ENCODE results near the gene SORBS1.

The SORBS1 gene

GRCh38 chr10:95430231-95430951 lies 130.8 kb downstream of the SORBS1 start:
- peak in 1 of 2 experiments; percentile 34 for DNase-seq

- no peak for DNase-seq
Observed at GRCh38 chr10:95429639-95430038, 131.5 kb downstream of the SORBS1 start.

DNA sequence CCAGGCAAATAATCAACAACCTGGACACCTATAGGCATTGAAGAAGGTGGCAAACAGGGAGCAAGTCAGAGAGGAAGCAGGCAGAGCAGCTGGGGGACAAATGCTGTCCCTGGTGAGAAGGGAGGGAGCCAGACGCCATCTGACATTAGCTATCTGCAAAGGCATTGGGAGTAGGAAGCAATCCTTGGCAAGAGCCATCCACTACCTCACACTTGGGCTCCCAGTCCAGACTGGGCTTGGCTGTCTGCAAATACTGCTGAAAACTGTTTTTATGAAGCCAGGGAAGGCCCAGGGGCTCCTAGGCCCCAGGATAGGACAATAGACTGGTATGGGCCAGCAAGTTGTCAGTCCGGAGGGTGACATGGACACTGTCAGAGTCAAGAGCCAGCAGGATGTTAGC lies 132.5 kb downstream of the SORBS1 start:
- no peak for DNase-seq

GRCh38 chr10:95426482-95426881 lies 134.7 kb downstream of the SORBS1 start:
- DNase-seq, result no peak

DNA sequence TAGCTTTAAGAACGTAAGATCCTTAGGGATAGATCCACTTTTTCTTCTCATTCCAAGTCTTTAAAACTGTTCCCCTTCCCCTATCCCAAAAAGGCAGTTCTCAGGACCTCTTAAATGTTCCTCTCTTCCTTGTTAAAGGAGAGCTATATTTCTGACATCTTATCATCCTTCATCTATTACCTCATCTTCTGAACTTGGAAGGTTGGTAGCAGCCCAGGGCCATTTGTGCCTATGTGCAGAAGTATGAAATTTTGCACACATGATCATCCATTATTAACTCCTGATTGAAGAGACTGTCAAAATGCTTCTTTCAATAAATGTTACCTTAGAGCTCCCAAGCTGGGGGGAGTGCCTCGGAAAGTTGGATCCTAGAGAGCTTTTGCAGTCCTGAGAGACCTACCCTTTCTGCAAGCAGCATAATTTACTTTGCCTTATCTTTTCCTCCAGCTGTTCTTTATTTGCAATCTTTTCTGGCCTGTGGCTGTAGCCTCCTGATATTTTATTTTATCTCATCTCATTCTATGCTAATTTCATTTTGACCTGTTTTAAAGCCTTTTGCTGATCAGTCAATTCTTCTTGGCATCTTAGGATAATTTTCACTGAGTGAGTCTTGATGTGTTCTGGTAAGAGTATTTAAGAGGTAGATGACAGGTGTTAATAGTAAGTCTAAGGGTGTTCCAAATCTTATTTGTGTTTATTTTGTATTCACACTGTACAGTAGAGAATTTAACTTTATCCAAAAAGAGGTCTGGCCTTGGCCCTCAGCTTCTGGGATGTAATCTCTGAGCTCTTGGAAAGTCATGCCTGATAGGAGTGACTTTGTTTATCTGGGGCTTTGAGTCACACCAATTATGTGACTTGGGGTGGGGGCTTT lies 135.3 kb downstream of the SORBS1 start:
- no peak for DNase-seq

- DNase-seq, result no peak
Observed at GRCh38 chr10:95423164-95424005, 137.8 kb downstream of the SORBS1 start.

DNA sequence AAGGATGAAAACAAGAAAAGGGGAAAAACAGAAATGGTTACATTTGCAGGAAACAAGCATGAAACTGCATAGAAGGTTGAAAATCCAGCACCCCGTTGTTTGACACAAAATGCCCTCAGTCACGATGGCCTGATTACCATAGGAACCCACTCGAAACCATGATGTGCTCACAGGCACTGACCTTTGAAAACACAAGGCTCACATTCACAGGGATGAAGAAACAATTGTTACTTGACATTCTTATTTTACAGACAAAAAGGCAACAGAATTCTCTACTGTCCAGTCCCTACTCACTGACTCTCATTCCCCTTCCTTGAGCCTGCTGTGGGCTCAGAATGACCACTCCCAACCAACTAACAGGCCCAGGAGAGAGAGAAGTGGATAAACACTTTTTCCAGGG lies 138.9 kb downstream of the SORBS1 start:
- no peak for DNase-seq

- DNase-seq, result no peak
Observed at GRCh38 chr10:95421782-95422181, 139.4 kb downstream of the SORBS1 start.

- DNase-seq, result no peak
Observed at GRCh38 chr10:95419399-95419798, 141.8 kb downstream of the SORBS1 start.

GRCh38 chr10:95416973-95417372 lies 144.2 kb downstream of the SORBS1 start:
- no peak for DNase-seq

DNA sequence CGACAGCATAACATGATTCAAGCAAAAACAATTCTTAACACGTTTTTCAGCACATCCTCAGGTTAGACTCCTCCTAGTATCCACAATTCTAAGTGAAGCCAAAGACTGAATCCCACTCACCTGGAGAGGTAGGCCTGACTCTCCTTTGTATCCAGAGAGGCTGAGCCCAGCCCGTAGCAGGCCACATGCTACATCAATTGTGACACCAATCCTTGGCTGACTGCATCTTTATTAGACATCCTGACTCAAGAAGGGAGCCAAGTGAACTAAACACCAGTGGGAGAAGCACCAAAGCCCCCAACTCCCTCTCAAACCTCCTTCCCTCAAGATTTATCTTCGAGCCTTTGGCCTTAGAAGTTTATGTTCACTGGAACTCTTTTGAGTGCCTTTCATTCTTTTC lies 144.9 kb downstream of the SORBS1 start:
- no peak for DNase-seq

DNA sequence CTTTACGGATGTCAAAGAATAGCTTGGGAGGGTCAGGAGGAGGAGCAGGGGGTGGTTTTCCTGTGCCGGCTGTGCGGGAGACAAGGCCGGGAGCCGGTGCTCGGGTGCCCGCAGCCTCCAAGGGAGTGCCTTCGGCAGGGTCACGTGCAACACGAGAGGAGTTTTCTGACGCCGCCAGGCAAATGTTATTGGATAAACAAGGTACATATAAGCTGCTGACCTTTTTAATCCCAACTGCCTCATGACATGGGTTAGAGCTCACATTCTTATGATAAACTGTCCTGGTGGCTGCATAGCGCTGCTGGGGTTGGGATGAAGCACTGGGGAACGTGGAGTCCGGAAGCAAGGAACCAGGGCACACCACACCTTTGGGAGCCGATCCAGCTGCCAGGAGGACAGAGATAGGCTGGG lies 145.5 kb downstream of the SORBS1 start:
- no peak for DNase-seq

DNA sequence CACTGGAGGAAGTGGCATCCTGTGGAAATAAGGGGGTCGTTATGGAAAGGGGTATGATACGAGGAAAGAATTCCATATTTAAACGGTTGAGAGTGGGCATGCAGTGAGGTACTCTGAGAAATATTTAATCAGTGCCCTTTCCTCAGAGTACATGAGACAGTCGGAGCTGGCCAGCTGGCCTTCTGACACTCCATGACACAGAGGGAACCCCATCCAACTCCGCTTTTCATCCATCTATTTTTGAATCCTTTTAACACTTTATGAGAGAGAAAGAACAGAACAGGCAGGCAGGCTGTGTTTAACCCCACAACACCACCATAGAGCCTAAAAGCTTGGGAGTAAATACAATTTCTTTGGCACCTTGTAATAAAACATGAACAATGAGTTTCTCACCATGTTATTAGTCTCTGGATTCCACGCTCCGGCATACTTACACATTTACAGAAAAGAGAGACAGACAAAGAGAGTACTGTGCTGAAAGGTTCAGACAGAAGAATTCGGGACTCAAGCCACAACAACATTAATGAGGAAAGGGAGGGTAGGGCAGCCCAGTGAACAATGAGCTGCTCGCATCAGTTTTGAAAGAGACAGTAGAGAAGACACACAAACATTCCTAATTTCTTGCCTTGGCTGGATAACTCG lies 146.2 kb downstream of the SORBS1 start:
- no peak for DNase-seq

GRCh38 chr10:95414016-95414830 lies 146.9 kb downstream of the SORBS1 start:
- no peak for DNase-seq

DNA sequence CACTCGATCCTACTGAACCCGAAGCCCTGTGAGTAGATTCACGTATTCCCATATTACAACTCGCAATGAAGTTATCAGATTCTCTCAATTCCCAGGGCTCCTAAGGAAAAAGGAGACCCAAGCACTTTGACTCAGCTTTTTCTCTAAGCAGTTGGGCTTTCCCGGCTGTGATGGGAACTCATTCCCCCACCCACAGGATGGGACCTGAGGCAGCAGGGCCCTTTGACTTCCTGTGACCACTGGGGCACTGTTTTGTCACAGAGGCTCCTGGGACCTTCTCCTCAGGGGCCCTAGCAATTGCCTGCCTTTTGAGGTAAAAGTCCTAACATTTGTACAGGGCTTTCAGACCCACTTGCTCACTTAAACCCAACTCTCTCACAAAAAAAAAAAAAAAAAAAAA lies 147.6 kb downstream of the SORBS1 start:
- no peak for DNase-seq

- DNase-seq, result no peak
Observed at GRCh38 chr10:95411635-95412034, 149.5 kb downstream of the SORBS1 start.

DNA sequence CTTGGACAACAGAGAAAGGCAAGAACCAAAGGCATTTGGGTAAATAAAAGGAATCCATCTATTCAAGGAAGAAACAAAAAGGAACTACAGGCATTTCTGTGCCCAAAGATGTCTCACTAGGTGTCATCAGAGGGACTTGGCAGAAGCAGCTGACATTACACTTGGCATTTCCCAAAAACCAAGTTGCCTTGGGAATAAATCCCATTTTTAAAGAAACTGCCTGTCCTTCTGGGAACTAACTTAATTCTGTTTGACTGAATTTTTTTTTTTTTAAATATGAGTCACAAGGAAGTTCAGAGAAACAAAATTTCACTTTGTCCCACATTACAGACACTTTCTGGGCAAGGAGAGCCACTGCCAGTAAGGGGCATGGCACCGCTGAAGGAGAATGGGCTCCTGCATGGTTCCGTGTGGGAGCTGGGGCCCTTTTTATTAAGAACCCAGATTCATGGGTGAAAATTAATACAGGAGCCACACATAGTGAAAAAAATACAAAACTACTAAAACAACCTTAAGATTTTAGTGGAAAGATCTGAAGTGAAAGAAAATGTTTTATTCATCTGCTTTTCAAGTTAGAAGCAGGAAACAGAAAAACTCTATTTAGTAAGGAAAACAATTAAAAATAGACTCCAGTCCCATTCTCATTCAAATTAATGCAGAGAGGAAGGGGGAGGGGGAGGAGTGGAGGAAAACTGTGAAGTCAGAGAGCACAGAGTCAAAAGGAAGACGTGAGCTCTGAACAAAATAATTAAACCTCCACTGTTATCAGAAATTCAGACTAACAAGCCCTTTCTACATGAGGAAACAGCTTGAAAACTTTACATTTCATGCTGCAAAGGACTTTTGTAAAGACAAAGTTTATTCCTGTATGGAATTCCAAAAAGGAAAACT lies 151.9 kb downstream of the SORBS1 start:
- no peak for DNase-seq

DNA sequence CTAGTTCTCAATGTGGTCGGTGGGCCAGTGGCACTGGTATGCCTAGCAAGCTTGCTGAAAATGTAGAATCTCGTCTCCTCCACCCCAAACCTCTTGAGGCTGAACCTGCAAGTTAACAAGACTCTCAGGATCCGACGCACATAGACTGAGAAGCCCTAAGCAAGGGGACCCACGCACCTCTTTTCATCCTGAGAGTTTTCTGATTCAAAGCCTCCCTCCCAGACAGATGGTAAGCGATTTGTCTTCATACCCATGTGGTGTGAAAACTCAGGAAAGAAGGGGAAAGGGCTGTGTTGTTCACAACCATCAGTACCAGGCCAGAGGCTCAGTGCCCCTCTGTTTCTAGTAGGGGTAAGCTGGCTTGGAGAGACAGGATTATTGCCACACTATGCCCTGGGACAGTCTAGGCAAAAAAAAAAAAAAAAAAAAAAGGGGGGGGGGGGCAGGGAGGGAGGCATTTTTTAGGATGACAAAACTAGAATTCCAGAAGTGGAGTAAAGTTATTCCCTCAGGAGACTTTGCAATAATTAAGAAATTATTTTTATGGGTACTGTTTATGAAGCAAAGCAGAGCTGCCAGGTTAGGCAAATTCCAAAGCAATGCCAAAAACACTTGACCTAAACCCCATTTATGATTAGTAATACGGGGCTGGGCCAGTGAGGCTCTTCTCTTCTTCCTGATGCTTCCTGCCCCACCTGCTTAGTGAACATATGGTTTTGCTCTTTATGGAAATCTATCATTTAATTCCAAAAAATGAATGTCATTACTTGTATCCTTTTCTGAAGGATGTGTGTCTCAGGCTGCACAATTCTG lies 152.8 kb downstream of the SORBS1 start:
- DNase-seq, result no peak

DNA sequence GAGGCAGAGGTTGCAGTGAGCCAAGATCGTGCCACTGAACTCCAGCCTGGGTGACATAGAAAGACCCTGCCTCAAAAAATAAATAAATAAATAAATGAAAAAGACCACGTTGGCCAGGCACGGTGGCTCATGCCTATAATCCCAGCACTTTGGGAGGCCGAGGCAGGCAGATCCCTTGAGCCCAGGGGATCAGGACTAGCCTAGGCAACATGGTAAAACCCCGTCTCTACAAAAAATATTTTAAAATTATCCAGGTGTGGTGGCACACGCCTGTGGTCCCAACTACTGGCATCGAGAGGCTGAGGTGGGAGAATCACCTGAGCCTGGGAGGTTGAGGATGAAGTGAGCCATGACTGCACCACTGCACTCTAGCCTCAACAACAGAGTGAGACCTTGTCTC lies 153.6 kb downstream of the SORBS1 start:
- DNase-seq, result no peak
